ENCODE data around the gene FAM170B.

DNA sequence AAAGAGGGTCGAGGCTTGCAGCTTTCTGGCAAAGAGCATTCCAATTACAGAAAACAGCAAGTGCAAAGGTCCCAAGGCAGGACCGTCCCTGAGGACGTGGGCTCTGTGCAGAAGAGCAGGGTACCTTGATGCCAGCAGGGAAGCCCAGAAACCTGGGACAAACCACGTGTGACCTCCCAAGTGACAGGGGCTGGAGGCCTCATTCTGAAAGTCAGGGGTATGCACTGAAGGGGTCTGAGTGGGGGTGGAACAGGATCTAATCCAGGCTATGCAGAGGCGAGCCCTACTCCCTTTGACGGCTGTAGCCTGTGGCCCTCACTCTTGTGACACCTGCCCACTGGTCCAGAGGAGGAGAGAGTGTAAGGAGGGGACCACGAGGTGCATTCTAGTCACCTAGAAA is 31.4 kb upstream of the FAM170B start:
- TF ChIP-seq POLR2A (IDR thresholded peaks at IDR 0.05), result no peak
- no peak for TF ChIP-seq POLR2AphosphoS5 (IDR thresholded peaks at IDR 0.05)
- TF ChIP-seq CTCF (IDR thresholded peaks at IDR 0.05), result no peak
